WTC11 (cell line): Measurements from ENCODE around the gene GIGYF1. TPM values are rescaled to one million over a fixed set of nuclear protein-coding genes. Genes with fewer than 3 reads are reported as not detected.
A peak's percentile ranks its signal among the peaks of the same experiment; 100 is the strongest.

Experiments used
- ATAC-seq: fragments of 200-7000 bp; cut with Tn5 transposase; 2 replicates; pipeline ENCODE4 v1.10.0; 2021; ENCODE audit warnings: mild to moderate bottlenecking, moderate library complexity
- Bru-seq: library from RNA; stranded (reverse); fragments of 400-500 nt; gene quantifications from one replicate; lab custom pipeline; 2021; lab: Mats Ljungman, UMichigan
- CTCF ChIA-PET: fragments of 300-600 bp; sonication (Branson Sonifier 250); formaldehyde crosslinking; loops from one replicate; lab custom pipeline; 2021; ENCODE audit warnings: antibody characterized with exemption; lab: Charles Lee
- POLR2A ChIA-PET: fragments of 350-600 bp; sonication (Branson Sonifier 250); formaldehyde crosslinking; loops from one replicate; lab custom pipeline; 2021; ENCODE audit warnings: antibody characterized with exemption; lab: Charles Lee
- DNase-seq: peaks from one replicate; pipeline ENCODE4 v3.0.0; 2021; ENCODE audit warnings: low spot score
- H3K27ac Mint-ChIP-seq: 2 replicates; pipeline ENCODE4 v1.8.0; 2021; ENCODE audit warnings: mixed read lengths
- H3K27me3 Mint-ChIP-seq: 2 replicates; pipeline ENCODE4 v1.8.0; 2021; ENCODE audit warnings: low read depth, mild to moderate bottlenecking, moderate library complexity, mixed read lengths
- H3K36me3 Mint-ChIP-seq: 2 replicates; pipeline ENCODE4 v1.8.0; 2021; ENCODE audit warnings: mixed read lengths
- H3K4me1 Mint-ChIP-seq: 2 replicates; pipeline ENCODE4 v1.8.0; 2022; ENCODE audit warnings: mixed read lengths
- H3K4me3 Mint-ChIP-seq: 2 replicates; pipeline ENCODE4 v1.8.0; 2021; ENCODE audit warnings: mild to moderate bottlenecking, moderate library complexity, mixed read lengths
- H3K9me3 Mint-ChIP-seq: 2 replicates; pipeline ENCODE4 v1.8.0; 2021; ENCODE audit warnings: mixed read lengths
- ATF1 ChIP-seq: sonication (generic); formaldehyde crosslinking; IDR thresholded peaks from 2 replicates; pipeline ENCODE4 v1.8.1; 2023; ENCODE audit warnings: mild to moderate bottlenecking, moderate library complexity, missing genetic modification reagents
- CDX4 ChIP-seq: fragments of 250-450 bp; sonication (Bioruptor Pico); IDR thresholded peaks from 2 replicates; pipeline ENCODE4 v1.9.0; 2021; ENCODE audit warnings: moderate library complexity, mild to moderate bottlenecking, inconsistent platforms, borderline replicate concordance
- E2F1 ChIP-seq: sonication (generic); formaldehyde crosslinking; IDR thresholded peaks from 2 replicates; pipeline ENCODE4 v1.8.0; 2022; ENCODE audit warnings: mild to moderate bottlenecking, missing genetic modification reagents
- E2F5 ChIP-seq: sonication (generic); formaldehyde crosslinking; IDR thresholded peaks from 2 replicates; pipeline ENCODE4 v1.8.1; 2022; ENCODE audit warnings: mild to moderate bottlenecking, moderate library complexity, missing genetic modification reagents
- ELF4 ChIP-seq: sonication (generic); formaldehyde crosslinking; IDR thresholded peaks from 2 replicates; pipeline ENCODE4 v1.8.1; 2022; ENCODE audit warnings: low read depth, mild to moderate bottlenecking, moderate library complexity, missing genetic modification reagents
- FOXP4 ChIP-seq: sonication (generic); formaldehyde crosslinking; IDR thresholded peaks from 2 replicates; pipeline ENCODE4 v1.8.0; 2022; ENCODE audit warnings: mild to moderate bottlenecking, missing genetic modification reagents
- JAZF1 ChIP-seq: fragments of 250-450 bp; sonication (Bioruptor Pico); IDR thresholded peaks from 2 replicates; pipeline ENCODE4 v1.9.0; 2021; ENCODE audit warnings: moderate library complexity, mild to moderate bottlenecking, inconsistent platforms
- MAX ChIP-seq: sonication (generic); formaldehyde crosslinking; IDR thresholded peaks from 2 replicates; pipeline ENCODE4 v1.8.0; 2022; ENCODE audit warnings: mild to moderate bottlenecking, missing genetic modification reagents
- PRDM15 ChIP-seq: sonication (generic); formaldehyde crosslinking; IDR thresholded peaks from 2 replicates; pipeline ENCODE4 v1.8.0; 2022; ENCODE audit warnings: missing genetic modification reagents
- SMAD3 ChIP-seq: sonication (generic); formaldehyde crosslinking; IDR thresholded peaks from 2 replicates; pipeline ENCODE4 v1.8.0; 2022; ENCODE audit warnings: missing genetic modification reagents, mild to moderate bottlenecking, borderline replicate concordance
- USF1 ChIP-seq: sonication (generic); formaldehyde crosslinking; IDR thresholded peaks from 2 replicates; pipeline ENCODE4 v1.8.0; 2022; ENCODE audit warnings: mild to moderate bottlenecking, missing genetic modification reagents
- USF2 ChIP-seq: sonication (generic); formaldehyde crosslinking; IDR thresholded peaks from 2 replicates; pipeline ENCODE4 v1.8.1; 2023; ENCODE audit warnings: mild to moderate bottlenecking, missing genetic modification reagents, moderate library complexity
- ZNF121 ChIP-seq: sonication (generic); formaldehyde crosslinking; IDR thresholded peaks from 2 replicates; pipeline ENCODE4 v1.8.0; 2023; ENCODE audit warnings: missing genetic modification reagents
- ZNF232 ChIP-seq: sonication (generic); formaldehyde crosslinking; IDR thresholded peaks from 2 replicates; pipeline ENCODE4 v1.8.0; 2022; ENCODE audit warnings: mild to moderate bottlenecking, missing genetic modification reagents
- ZNF416 ChIP-seq: fragments of 250-450 bp; sonication (Bioruptor Pico); IDR thresholded peaks from 2 replicates; pipeline ENCODE4 v1.9.0; 2021; ENCODE audit warnings: mild to moderate bottlenecking, inconsistent platforms
- long read RNA-seq, 3 experiments: library from RNA in 1 of 3; library from capped mRNA in 1 of 3; library from polyadenylated mRNA in 1 of 3; unstranded in 2 of 3; stranded (forward) in 1 of 3; transcript quantifications; one replicate each; pipeline ENCODE4 v2.0.0, GENCODE V29; 2021
- total RNA-seq: library from RNA; stranded (reverse); gene quantifications from 3 replicates; pipeline ENCODE4 v1.2.3, GENCODE V29; 2021

The GIGYF1 gene
- 116 to 130 TPM (median 123 TPM) in 3 replicates for total RNA-seq
- Bru-seq, nascent RNA = percentile 87 among the genes with signal in this experiment
- long read RNA-seq, experiment 1, full-length matches to known transcripts = 5 of 155 reads
- long read RNA-seq, experiment 1, partial matches to known transcripts = 104 of 155 reads
- long read RNA-seq, experiment 1, other reads (novel, unspliced or antisense) = 46 of 155 reads
- long read RNA-seq, experiment 2, partial matches to known transcripts = 12 of 46 reads
- long read RNA-seq, experiment 2, other reads (novel, unspliced or antisense) = 34 of 46 reads
- long read RNA-seq, experiment 3, partial matches to known transcripts = 1 of 1 reads
- long read RNA-seq, experiment 3, other reads (novel, unspliced or antisense) = 0 of 1 reads

- H3K36me3 Mint-ChIP-seq = peaks cover 13% of the 10 kb centered on the region
- peak within 1 kb of the TSS; percentile 96 for H3K4me3 Mint-ChIP-seq
- H3K27me3 Mint-ChIP-seq = no peaks in the 10 kb centered on the region
- ATAC-seq (peak; percentile 2; the same call in 1 of the 2 replicates), DNase-seq (peak; percentile 72)
- TF ChIP-seq ZNF232 (CRISPR knock-in tag) = no peak
- no peak for TF ChIP-seq CDX4 (CRISPR knock-in tag)
- TF ChIP-seq E2F5 (CRISPR knock-in tag) = 0 out of 2 replicates have a peak, but pooled peaks have one; percentile 21
- TF ChIP-seq ZNF121 (CRISPR knock-in tag) = peak; percentile 60; the same call in 1 of the 2 replicates
- TF ChIP-seq ATF1 = no peak
- TF ChIP-seq USF1 (CRISPR knock-in tag) = peak; percentile 86
- TF ChIP-seq USF2 (CRISPR knock-in tag) = peak; percentile 92
- TF ChIP-seq ELF4 = 0 out of 2 replicates have a peak, but pooled peaks have one; percentile 23
- no peak for TF ChIP-seq MAX (CRISPR knock-in tag)
- TF ChIP-seq SMAD3 (CRISPR knock-in tag) = no peak
- H3K4me1 Mint-ChIP-seq = peaks cover 47% of the 10 kb centered on the region
- H3K27ac Mint-ChIP-seq = peak within 1 kb of the TSS; percentile 97
- ChIA-PET CTCF (interaction anchor here (0.9 to 8.5 kb wide), 8 partner anchors 9 to 158 kb away, joined by 3 to 108 read pairs (median 4); partner anchors contain the start of genes MOSPD3, POP7 and SLC12A9), POLR2A (interaction anchor here (1.0 to 5.4 kb wide), 2 partner anchors 11 to 133 kb away, joined by 3 to 30 read pairs; partner anchors contain the start of genes EPHB4 and POP7)
- H3K9me3 Mint-ChIP-seq = no peaks in the 10 kb centered on the region
Observed at GRCh38 chr7:100694098-100694745, at the start of gene GIGYF1. TSS of gene GIGYF1 (minus strand) at chr7:100694250. CDS start at chr7:100688238, 6,012 bp downstream.

- ChIA-PET POLR2A (no interaction called here), CTCF (no interaction called here)
- Mint-ChIP-seq H3K4me3 (no peak overlapping the region), H3K9me3 (peaks cover 20% of the 10 kb centered on the region), H3K36me3 (peaks cover 15% of the 10 kb centered on the region), H3K27me3 (peaks cover 20% of the 10 kb centered on the region), H3K4me1 (no peaks in the 10 kb centered on the region), H3K27ac (no peak overlapping the region)
- ATAC-seq (no peak), DNase-seq (no peak)
- TF ChIP-seq JAZF1 (CRISPR knock-in tag) (no peak), ELF4 (no peak), E2F1 (CRISPR knock-in tag) (no peak), PRDM15 (CRISPR knock-in tag) (no peak), FOXP4 (no peak), ZNF416 (no peak)
Observed at GRCh38 chr7:100739934-100740333, 45.9 kb upstream of the GIGYF1 start.
